ENCODE results near the gene RIMKLB. TPM values are rescaled to one million over a fixed set of nuclear protein-coding genes. Genes with fewer than 3 reads are reported as not detected.

Gene RIMKLB
- total and polyA plus RNA-seq, 2 of the 4 experiments (the other 2 are of a cell fraction) = 12.5 to 18.8 TPM

DNA sequence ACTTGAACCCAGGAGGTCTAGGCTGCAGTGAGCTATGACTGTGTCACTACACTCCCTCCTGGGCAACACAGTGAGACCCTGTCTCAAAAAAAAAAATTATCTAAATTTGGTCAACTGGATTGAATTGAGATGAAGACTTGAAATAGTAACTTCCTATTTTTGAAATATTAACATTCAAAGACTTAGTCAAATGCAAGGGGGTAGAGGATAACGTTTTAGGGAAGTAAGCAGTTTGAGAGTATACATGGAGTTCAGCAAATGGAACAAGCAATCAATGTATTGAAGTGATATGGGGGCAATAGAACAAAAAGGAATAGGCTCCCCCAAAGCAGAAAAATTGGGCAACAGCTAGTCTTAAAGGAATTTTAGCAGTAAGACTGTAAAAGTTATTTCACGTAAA, 30.5 kb upstream of the RIMKLB start:
- no peak overlapping the region for H2AFZ ChIP-seq (replicated peaks; ENCODE audit: low read length, poor library complexity)
- H3K79me1 ChIP-seq (ENCODE audit: low read depth in 1 of 2, low read length in 2 of 2) = no peaks in the 10 kb centered on the region
- H4K91ac ChIP-seq (ENCODE audit: insufficient read depth, low read depth, low read length) = no peak overlapping the region
- H3K23ac ChIP-seq (ENCODE audit: low read depth, low read length) = no peak overlapping the region
- H4K20me1 ChIP-seq (ENCODE audit: insufficient read depth, low read length) = no peaks in the 10 kb centered on the region
- H3K27me3 ChIP-seq (ENCODE audit: control insufficient read depth, insufficient read depth, low read length) = peaks cover 7% of the 10 kb centered on the region
- no peak overlapping the region for H2BK15ac ChIP-seq (ENCODE audit: low read depth, low read length)
- POLR2A ChIA-PET (ENCODE audit: unreplicated experiment) = no interaction called here
- H3K18ac ChIP-seq (ENCODE audit: low read depth, low read length) = no peak overlapping the region
- H3K56ac ChIP-seq (ENCODE audit: extremely low read depth, insufficient read depth, low read length) = no peak overlapping the region
- WGBS, 2 experiments (ENCODE audit: extremely low coverage in 2 of 2, insufficient read length in 1 of 2) = no CpG with 5 or more reads among the region's 2 CpGs
- H2AK9ac ChIP-seq (replicated peaks; ENCODE audit: low read depth, low read length, poor library complexity) = no peak overlapping the region
- no peak overlapping the region for H3K4ac ChIP-seq (ENCODE audit: low read depth, low read length)
- H3K9me1 ChIP-seq (ENCODE audit: insufficient read depth, low read length) = no peaks in the 10 kb centered on the region
- dilution Hi-C loops (cut with HindIII; ENCODE audit: low sequenced_read_pairs, unreplicated experiment) (no loop called here), intact Hi-C loops (cut with micrococcal nuclease) (no loop called here), in situ Hi-C loops (cut with MboI; ENCODE audit: low sequenced_read_pairs) (no loop called here)
- H3K27ac ChIP-seq (ENCODE audit: insufficient read depth, low read length) = no peak overlapping the region
- no peak overlapping the region for H3K14ac ChIP-seq (replicated peaks; ENCODE audit: low read depth, low read length)
- no peak overlapping the region for H3K4me2 ChIP-seq (ENCODE audit: low read depth, low read length)
- ATAC-seq (ENCODE audit: low read depth) (no peak), DNase-seq (no peak)
- no peak overlapping the region for H3K4me3 ChIP-seq (ENCODE audit: insufficient read depth, low read depth, low read length)
- no TSS peak for BruUV-seq (replicated peaks)
- H2AK5ac ChIP-seq (ENCODE audit: low read depth, low read length) = no peak overlapping the region
- no peak overlapping the region for H2BK120ac ChIP-seq (ENCODE audit: low read depth, low read length)
- H3K4me1 ChIP-seq (ENCODE audit: control insufficient read depth, insufficient read depth, low read length) = no peaks in the 10 kb centered on the region
- H4K5ac ChIP-seq (ENCODE audit: low read depth, low read length) = no peak overlapping the region
- no peak overlapping the region for H2BK20ac ChIP-seq (ENCODE audit: low read depth, low read length)
- TF ChIP-seq FOS (IDR thresholded peaks at IDR 0.05; ENCODE audit: low read depth, low read length) = no peak
- TF ChIP-seq MAZ (IDR thresholded peaks at IDR 0.05; ENCODE audit: borderline replicate concordance, low read depth, low read length) = no peak
- no peak for TF ChIP-seq MAFK (IDR thresholded peaks at IDR 0.05; ENCODE audit: low read depth, low read length)
- no peak for TF ChIP-seq MXI1 (IDR thresholded peaks at IDR 0.05; ENCODE audit: borderline replicate concordance, low read depth, low read length)
- no peak for TF ChIP-seq RFX5 (IDR thresholded peaks at IDR 0.05; ENCODE audit: low read depth, low read length)
- H4K8ac ChIP-seq (ENCODE audit: low read depth in 2 of 2, low read length in 2 of 2) = no peak overlapping the region
- no peaks in the 10 kb centered on the region for H3K36me3 ChIP-seq (ENCODE audit: control insufficient read depth, insufficient read depth, low read length)
- CTCF ChIA-PET = no interaction called here
- no peak overlapping the region for H3K9ac ChIP-seq (ENCODE audit: low read depth, low read length)
- H3K9me3 ChIP-seq (ENCODE audit: control insufficient read depth, insufficient read depth, low read length) = no peaks in the 10 kb centered on the region
- no peak overlapping the region for H2BK5ac ChIP-seq (ENCODE audit: low read depth, low read length, poor library complexity, severe bottlenecking)
